HCT116 (cell line): Measurements from ENCODE around the gene OBSCN. TPM values are rescaled to one million over a fixed set of nuclear protein-coding genes. Genes with fewer than 3 reads are reported as not detected.

ENCODE experiments used
- ATAC-seq: fragments of 200-7000 bp; cut with Tn5 transposase; 2 replicates; pipeline ENCODE4 v1.9.1; 2020; ENCODE audit warnings: mild to moderate bottlenecking, moderate library complexity
- BruUV-seq: library from RNA; stranded (reverse); fragments of 400-500 nt; replicated peaks from 2 replicates; lab custom pipeline; 2021; lab: Mats Ljungman, UMichigan
- CTCF ChIA-PET: fragments of 300-600 bp; sonication (Branson Sonifier 250); formaldehyde crosslinking; loops from one replicate; lab custom pipeline; 2021; ENCODE audit warnings: antibody characterized with exemption; lab: Charles Lee
- POLR2A ChIA-PET: fragments of 300-600, 350-600 bp; sonication (Branson Sonifier 250); formaldehyde crosslinking; loops from one replicate; lab custom pipeline; 2021; ENCODE audit warnings: antibody characterized with exemption; lab: Charles Lee
- RAD21 ChIA-PET, 2 experiments: fragments of 300-600 bp; sonication (Branson Sonifier 250); formaldehyde crosslinking; loops; one replicate each; lab custom pipeline; 2023; ENCODE audit warnings: low total read pairs in 2 of 2; ENCODE audit not compliant: uncharacterized antibody in 2 of 2, unreplicated experiment in 2 of 2, low non-redundant PET in 1 of 2; lab: Charles Lee
- DNase-seq: peaks from one replicate; pipeline ENCODE4 v3.0.0-alpha.2; 2010; ENCODE audit warnings: low read depth, low spot score
- H2AFZ ChIP-seq: fragments of 200-600 bp; shearing (Covaris generic), sonication (generic); 2 replicates; pipeline ENCODE4 v1.6.1; 2017; ENCODE audit warnings: low read depth, mixed run types, mixed read lengths, antibody characterized with exemption, low read length; ENCODE audit not compliant: poor library complexity, severe bottlenecking
- H3K27ac ChIP-seq: 2 replicates; pipeline ENCODE4 v1.5.1; 2012; ENCODE audit warnings: low read depth, low read length
- H3K27me3 ChIP-seq: fragments of 200-600 bp; sonication (generic); 2 replicates; pipeline ENCODE4 v1.6.1; 2016; ENCODE audit warnings: mixed run types, low read length, mixed read lengths; ENCODE audit not compliant: insufficient read depth
- H3K36me3 ChIP-seq, 2 experiments: fragments of 200-500 bp in 1 of 2; fragments of 200-600 bp in 1 of 2; sonication (Bioruptor generic) in 1 of 2; sonication (generic) in 1 of 2; 2 replicates each; pipeline versions ENCODE4 v1.5.1 to v1.6.1; 2014 to 2016; ENCODE audit warnings: low read length in 2 of 2, inconsistent platforms in 1 of 2, mixed read lengths in 1 of 2, mixed run types in 1 of 2; ENCODE audit not compliant: insufficient read depth in 2 of 2, control insufficient read depth in 1 of 2
- H3K4me1 ChIP-seq, 2 experiments: fragments of 200-600 bp in 1 of 2; sonication (generic) in 1 of 2; 2 replicates each; pipeline versions ENCODE4 v1.5.1 to v1.6.1; 2012 to 2017; ENCODE audit warnings: low read length in 2 of 2, inconsistent platforms in 1 of 2, mild to moderate bottlenecking in 1 of 2, mixed read lengths in 1 of 2, mixed run types in 1 of 2, moderate library complexity in 1 of 2; ENCODE audit not compliant: insufficient read depth in 2 of 2, control insufficient read depth in 1 of 2
- H3K4me2 ChIP-seq: fragments of 200-600 bp; sonication (generic); 2 replicates; pipeline ENCODE4 v1.6.1; 2017; ENCODE audit warnings: mixed run types, low read length, mixed read lengths
- H3K4me3 ChIP-seq, 2 experiments: fragments of 200-600 bp in 1 of 2; sonication (generic) in 1 of 2; replicated peaks in 1 of 2; 2 replicates each; pipeline ENCODE4 v1.5.1; 2011 to 2016; ENCODE audit warnings: low read length in 2 of 2, control low read depth in 1 of 2, low read depth in 1 of 2, mild to moderate bottlenecking in 1 of 2, mixed read lengths in 1 of 2, mixed run types in 1 of 2
- H3K79me2 ChIP-seq: fragments of 200-600 bp; sonication (generic); 2 replicates; pipeline ENCODE4 v1.6.1; 2017; ENCODE audit warnings: mild to moderate bottlenecking, mixed run types, low read length, moderate library complexity, mixed read lengths; ENCODE audit not compliant: insufficient read depth
- H3K9ac ChIP-seq: fragments of 200-600 bp; sonication (generic); 2 replicates; pipeline ENCODE4 v1.6.1; 2016; ENCODE audit warnings: low read length, mixed read lengths
- H3K9me2 ChIP-seq: fragments of 200-600 bp; sonication (generic), shearing (Covaris generic); 2 replicates; pipeline ENCODE4 v1.6.1; 2017; ENCODE audit warnings: mixed run types, mild to moderate bottlenecking, moderate library complexity; ENCODE audit not compliant: insufficient read depth
- H3K9me3 ChIP-seq, 2 experiments: fragments of 200-500 bp in 1 of 2; fragments of 200-600 bp in 1 of 2; sonication (Bioruptor generic) in 1 of 2; sonication (generic) in 1 of 2; 2 replicates each; pipeline ENCODE4 v1.6.1; 2014 to 2017; ENCODE audit warnings: low read length in 2 of 2, mixed read lengths in 2 of 2, inconsistent platforms in 1 of 2, low read depth in 1 of 2, mild to moderate bottlenecking in 1 of 2, mixed run types in 1 of 2, moderate library complexity in 1 of 2; ENCODE audit not compliant: control insufficient read depth in 1 of 2, insufficient read depth in 1 of 2
- H4K20me1 ChIP-seq: fragments of 200-600 bp; sonication (generic), shearing (Covaris generic); 2 replicates; pipeline ENCODE4 v1.6.1; 2017; ENCODE audit warnings: mixed run types, mild to moderate bottlenecking, moderate library complexity; ENCODE audit not compliant: insufficient read depth
- CEBPB ChIP-seq: IDR thresholded peaks from 2 replicates; pipeline ENCODE4 v1.6.1; 2012; ENCODE audit warnings: low read depth
- EGR1 ChIP-seq: IDR thresholded peaks from 2 replicates; pipeline ENCODE4 v1.6.1; 2012; ENCODE audit warnings: low read depth
- EZH2 ChIP-seq: fragments of 200-600 bp; sonication (generic); IDR thresholded peaks from 2 replicates; pipeline ENCODE4 v1.6.1; 2017; ENCODE audit warnings: antibody characterized with exemption, mixed run types
- EZH2phosphoT487 ChIP-seq: fragments of 200-600 bp; IDR thresholded peaks from 2 replicates; pipeline ENCODE4 v1.6.1; 2018; ENCODE audit warnings: antibody characterized with exemption, borderline replicate concordance
- POLR2A ChIP-seq: IDR thresholded peaks from 2 replicates; pipeline ENCODE4 v1.7.0; 2011; ENCODE audit warnings: borderline replicate concordance; ENCODE audit not compliant: insufficient read depth, insufficient read length; ENCODE audit errors: extremely low read depth
- POLR2AphosphoS5 ChIP-seq: IDR thresholded peaks from 2 replicates; pipeline ENCODE4 v1.6.1; 2011; ENCODE audit warnings: mild to moderate bottlenecking, low read depth, low read length, moderate library complexity
- SP1 ChIP-seq: IDR thresholded peaks from 2 replicates; pipeline ENCODE4 v1.6.1; 2012; ENCODE audit warnings: low read depth
- SRF ChIP-seq: IDR thresholded peaks from 2 replicates; pipeline ENCODE4 v1.6.1; 2012; ENCODE audit warnings: low read depth
- YY1 ChIP-seq: IDR thresholded peaks from 2 replicates; pipeline ENCODE4 v1.6.1; 2011; ENCODE audit warnings: low read length, low read depth, moderate library complexity, mild to moderate bottlenecking; ENCODE audit not compliant: insufficient replicate concordance; ENCODE audit errors: extremely low read depth
- ZBTB33 ChIP-seq: IDR thresholded peaks from 2 replicates; pipeline ENCODE4 v1.6.1; 2011; ENCODE audit warnings: mild to moderate bottlenecking, low read length, moderate library complexity; ENCODE audit not compliant: insufficient replicate concordance; ENCODE audit errors: extremely low read depth
- ZFX ChIP-seq: fragments of 450-650 bp; IDR thresholded peaks from 2 replicates; pipeline ENCODE4 v1.6.1; 2017
- ZNF274 ChIP-seq: fragments of 200-500 bp; sonication (Bioruptor generic); IDR thresholded peaks from 2 replicates; pipeline ENCODE4 v1.6.1; 2014; ENCODE audit warnings: mild to moderate bottlenecking, low read depth, low read length, inconsistent platforms
- intact Hi-C: fragments of 100-400 bp; cut with micrococcal nuclease; formaldehyde crosslinking; loops from 2 replicates; pipeline ENCODE4 v1.10.0; 2022
- total RNA-seq: library from RNA; stranded (reverse); gene quantifications from one replicate; pipeline ENCODE4 v1.2.1, GENCODE V29; 2021; ENCODE audit not compliant: unreplicated experiment
- TF ChIP-seq, protein P1 (sequence below): IDR thresholded peaks from 2 replicates; pipeline ENCODE4 v1.6.1; 2012
- TF ChIP-seq, protein P2 (sequence below): IDR thresholded peaks from 2 replicates; pipeline ENCODE4 v1.6.1; 2012

The OBSCN gene
- total RNA-seq, 1 experiment from 2014 or later: 16.6 TPM

- POLR2A ChIA-PET: no interaction called here
- RAD21 ChIA-PET: no interaction called here
- no peak for TF ChIP-seq EGR1
- TF ChIP-seq SP1: no peak
- Histone ChIP-seq H3K79me2 (peaks cover 10% of the 10 kb centered on the region), H3K9me2 (no peaks in the 10 kb centered on the region), H3K4me3 (no peak overlapping the region), H3K4me2 (no peak overlapping the region), H3K9me3 (no peaks in the 10 kb centered on the region), H4K20me1 (no peaks in the 10 kb centered on the region), H2AFZ (no peak overlapping the region), H3K9ac (peak overlapping the region; percentile 11; the same call in 1 of the 2 replicates), H3K27ac (peak overlapping the region; percentile 16; the same call in 1 of the 2 replicates), H3K4me1 (peaks cover 10 to 39% of the 10 kb centered on the region in 2 experiments), H3K36me3 (no peaks in the 10 kb centered on the region), H3K27me3 (no peaks in the 10 kb centered on the region)
- intact Hi-C loops: no loop called here
- CTCF ChIA-PET: no interaction called here
- no TSS peak for BruUV-seq
- DNase-seq (no peak), ATAC-seq (no peak)
Observed at GRCh38 chr1:228162286-228163006, 45.4 kb upstream of the OBSCN start.

GRCh38 chr1:228163007-228163753 is 44.7 kb upstream of the OBSCN start:
- no TSS peak for BruUV-seq
- no peaks in the 10 kb centered on the region for H3K36me3 ChIP-seq
- H2AFZ ChIP-seq: no peak overlapping the region
- DNase-seq: no peak
- TF ChIP-seq EGR1 (no peak), POLR2A (no peak), ZNF274 (no peak), ZFX (no peak), CEBPB (no peak), ZBTB33 (no peak), EZH2phosphoT487 (no peak), SP1 (no peak), POLR2AphosphoS5 (no peak), YY1 (no peak), EZH2 (no peak), SRF (no peak)
- TF ChIP-seq, protein P1, sequence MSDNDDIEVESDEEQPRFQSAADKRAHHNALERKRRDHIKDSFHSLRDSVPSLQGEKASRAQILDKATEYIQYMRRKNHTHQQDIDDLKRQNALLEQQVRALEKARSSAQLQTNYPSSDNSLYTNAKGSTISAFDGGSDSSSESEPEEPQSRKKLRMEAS: no peak
- TF ChIP-seq, protein P2, sequence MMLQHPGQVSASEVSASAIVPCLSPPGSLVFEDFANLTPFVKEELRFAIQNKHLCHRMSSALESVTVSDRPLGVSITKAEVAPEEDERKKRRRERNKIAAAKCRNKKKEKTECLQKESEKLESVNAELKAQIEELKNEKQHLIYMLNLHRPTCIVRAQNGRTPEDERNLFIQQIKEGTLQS: no peak
- ChIA-PET CTCF (interaction anchor here (2.5 kb wide), 1 partner anchor 32 kb away, joined by 15 read pairs; no protein-coding TSS in a partner anchor), POLR2A (no interaction called here), RAD21 (no interaction called here)
- no peak for ATAC-seq
- no peaks in the 10 kb centered on the region for H3K9me2 ChIP-seq
- H3K4me2 ChIP-seq: no peak overlapping the region
- no peaks in the 10 kb centered on the region for H4K20me1 ChIP-seq
- intact Hi-C loops: no loop called here
- peaks cover 17% of the 10 kb centered on the region for H3K79me2 ChIP-seq
- H3K9ac ChIP-seq: peak overlapping the region; percentile 11; the same call in 1 of the 2 replicates
- H3K27me3 ChIP-seq: no peaks in the 10 kb centered on the region
- H3K9me3 ChIP-seq: no peaks in the 10 kb centered on the region
- H3K27ac ChIP-seq: peak overlapping the region; percentile 16; the same call in 1 of the 2 replicates
- H3K4me1 ChIP-seq: peaks cover 10 to 39% of the 10 kb centered on the region in 2 experiments
- H3K4me3 ChIP-seq: no peak overlapping the region
